HG02981 (cell line): ENCODE data around the gene PAQR8.
"Not testable (repeated sequence)": the region's sequence is repeated elsewhere in the genome, so short reads cannot be mapped to it uniquely, and the experiment has no call there.

Experiments
- ATAC-seq: cut with Tn5 transposase; IDR thresholded peaks from one replicate; pipeline ENCODE4 v1.9.1; 2021; ENCODE audit warnings: mild to moderate bottlenecking, moderate library complexity; ENCODE audit not compliant: unreplicated experiment

PAQR8 gene

GRCh38 chr6:52405243-52405642 lies 43.3 kb downstream of the PAQR8 start:
- ATAC-seq, result no peak

- ATAC-seq, result peak; percentile 79
Observed at GRCh38 chr6:52407467-52407866, 45.5 kb downstream of the PAQR8 start.

- ATAC-seq, result no peak
Observed at GRCh38 chr6:52409499-52409898, 47.5 kb downstream of the PAQR8 start.

GRCh38 chr6:52410979-52411378 lies 49.0 kb downstream of the PAQR8 start:
- no peak for ATAC-seq

- no peak for ATAC-seq
Observed at GRCh38 chr6:52411911-52412310, 50.0 kb downstream of the PAQR8 start.

GRCh38 chr6:52415333-52415732 lies 53.4 kb downstream of the PAQR8 start:
- ATAC-seq, result no peak

GRCh38 chr6:52415917-52416628 lies 54.1 kb downstream of the PAQR8 start:
- ATAC-seq, result no peak

- no peak for ATAC-seq
Observed at GRCh38 chr6:52416629-52417151, 54.7 kb downstream of the PAQR8 start.

- ATAC-seq, result no peak
Observed at GRCh38 chr6:52417675-52418111, 55.7 kb downstream of the PAQR8 start.

GRCh38 chr6:52418606-52419005 lies 56.7 kb downstream of the PAQR8 start:
- no peak for ATAC-seq

- peak; percentile 94 for ATAC-seq
Observed at GRCh38 chr6:52419809-52420667, 58.1 kb downstream of the PAQR8 start, which contains the start of gene EFHC1. Gene EFHC1 (plus strand): TSS chr6:52420342. CDS start chr6:52420411, 69 bp downstream.

GRCh38 chr6:52420668-52421358 lies 58.9 kb downstream of the PAQR8 start:
- ATAC-seq, result no peak

- no peak for ATAC-seq
Observed at GRCh38 chr6:52422156-52422555, 60.2 kb downstream of the PAQR8 start.

GRCh38 chr6:52423448-52423847 lies 61.5 kb downstream of the PAQR8 start:
- no peak for ATAC-seq

GRCh38 chr6:52423971-52424381 lies 62.0 kb downstream of the PAQR8 start:
- ATAC-seq, result no peak

GRCh38 chr6:52424513-52424912 lies 62.6 kb downstream of the PAQR8 start:
- ATAC-seq, result no peak

- peak; percentile 75 for ATAC-seq
Observed at GRCh38 chr6:52426667-52427066, 64.7 kb downstream of the PAQR8 start.

- not testable (repeated sequence) for ATAC-seq
Observed at GRCh38 chr6:52433294-52433693, 71.3 kb downstream of the PAQR8 start.

GRCh38 chr6:52435345-52435744 lies 73.4 kb downstream of the PAQR8 start:
- no peak for ATAC-seq

GRCh38 chr6:52438926-52439325 lies 77.0 kb downstream of the PAQR8 start:
- no peak for ATAC-seq

GRCh38 chr6:52454556-52454955 lies 92.6 kb downstream of the PAQR8 start:
- no peak for ATAC-seq
